Epidermal melanocyte (primary cell): Measurements from ENCODE around the gene BSN.
"Not testable (repeated sequence)": the region's sequence is repeated elsewhere in the genome, so short reads cannot be mapped to it uniquely, and the experiment has no call there.

ENCODE experiments used
- DNase-seq: peaks from one replicate; pipeline ENCODE4 v3.0.0; 2011; ENCODE audit warnings: low spot score; ENCODE audit not compliant: insufficient read length

The BSN gene

GRCh38 chr3:49535971-49536874 lies 18.1 kb upstream of the BSN start:
- DNase-seq, result no peak

GRCh38 chr3:49536875-49537533 lies 17.3 kb upstream of the BSN start:
- no peak for DNase-seq

- DNase-seq, result peak; percentile 89
Observed at GRCh38 chr3:49539659-49540560, 14.4 kb upstream of the BSN start.

DNA sequence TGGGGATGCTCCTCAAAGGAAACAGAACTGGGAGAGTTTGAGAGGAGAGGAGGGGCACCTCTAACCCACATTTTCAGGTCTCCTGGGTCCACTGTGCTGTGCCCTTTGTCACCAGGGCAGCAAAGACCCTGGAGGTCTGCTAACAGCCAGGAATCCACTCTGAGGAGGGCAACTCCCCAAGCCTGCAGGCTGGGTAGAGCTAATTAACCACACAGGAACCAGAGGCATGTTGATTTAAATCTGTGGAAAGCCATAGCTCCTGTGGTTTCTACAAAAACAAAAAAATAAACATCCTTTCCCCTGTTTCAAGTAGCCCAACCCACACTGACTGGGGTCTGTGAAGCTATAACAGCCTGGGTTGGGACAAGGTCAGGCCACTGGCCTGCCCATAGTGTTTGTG lies 2.2 kb upstream of the BSN start:
- DNase-seq, result no peak

- no peak for DNase-seq
Observed at GRCh38 chr3:49553324-49553691, 969 bp upstream of the BSN start.

DNA sequence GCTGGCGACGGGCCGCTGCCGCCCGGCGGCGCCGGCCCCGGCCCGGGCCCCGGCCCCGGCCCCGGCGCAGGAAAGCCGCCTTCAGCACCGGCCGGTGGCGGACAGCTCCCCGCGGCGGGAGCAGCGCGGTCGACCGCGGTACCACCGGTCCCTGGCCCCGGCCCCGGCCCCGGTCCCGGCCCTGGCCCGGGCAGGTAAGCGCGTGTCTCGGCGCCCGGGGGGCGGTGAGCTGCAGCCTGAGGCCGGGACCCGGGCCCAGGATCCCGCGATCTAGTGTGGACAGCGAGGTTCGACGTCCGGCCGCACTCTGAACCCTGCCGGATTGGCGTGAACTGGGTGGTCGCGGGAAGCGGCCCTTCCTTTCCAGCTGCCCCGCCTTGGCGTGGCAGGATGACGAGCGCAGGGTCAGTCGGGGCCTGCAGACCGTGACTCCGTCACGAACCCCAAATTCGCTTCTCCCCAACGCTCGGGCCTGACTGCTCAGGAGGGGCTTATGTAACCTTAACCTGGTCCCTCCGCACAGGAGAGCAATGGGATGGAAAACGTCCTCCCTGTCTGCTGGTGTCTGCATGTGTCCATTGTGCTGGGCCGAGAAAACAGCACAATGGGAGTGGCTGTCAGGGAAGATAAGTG lies 472 bp downstream of the BSN start:
- DNase-seq, result no peak

- DNase-seq, result no peak
Observed at GRCh38 chr3:49556500-49557275, 2.4 kb downstream of the BSN start.

GRCh38 chr3:49563040-49563578 lies 8.8 kb downstream of the BSN start:
- no peak for DNase-seq

- no peak for DNase-seq
Observed at GRCh38 chr3:49563766-49564165, 9.5 kb downstream of the BSN start.

GRCh38 chr3:49566312-49566711 lies 12.0 kb downstream of the BSN start:
- no peak for DNase-seq

GRCh38 chr3:49567406-49567805 lies 13.1 kb downstream of the BSN start:
- no peak for DNase-seq

DNA sequence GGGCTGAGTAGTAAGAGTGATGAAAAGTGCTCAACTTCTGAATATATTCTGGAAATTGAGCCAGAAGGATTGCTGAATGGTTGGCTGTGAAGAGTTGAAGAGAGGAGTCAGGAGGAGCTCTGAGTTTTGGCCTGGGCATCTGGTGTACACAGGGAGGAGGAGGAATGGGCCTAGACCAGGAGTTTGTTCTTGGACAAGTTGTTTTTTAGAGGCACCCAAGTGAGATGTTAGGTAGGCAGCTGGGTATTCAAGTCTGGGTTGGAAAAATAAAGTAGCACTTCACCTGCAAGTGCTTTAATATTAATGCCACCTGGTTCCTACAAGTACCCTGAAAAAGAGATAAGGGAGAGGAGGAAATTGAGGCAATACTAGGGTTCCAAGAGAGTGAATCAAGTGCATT lies 14.7 kb downstream of the BSN start:
- DNase-seq, result no peak

- DNase-seq, result no peak
Observed at GRCh38 chr3:49570028-49570654, 15.9 kb downstream of the BSN start.

DNA sequence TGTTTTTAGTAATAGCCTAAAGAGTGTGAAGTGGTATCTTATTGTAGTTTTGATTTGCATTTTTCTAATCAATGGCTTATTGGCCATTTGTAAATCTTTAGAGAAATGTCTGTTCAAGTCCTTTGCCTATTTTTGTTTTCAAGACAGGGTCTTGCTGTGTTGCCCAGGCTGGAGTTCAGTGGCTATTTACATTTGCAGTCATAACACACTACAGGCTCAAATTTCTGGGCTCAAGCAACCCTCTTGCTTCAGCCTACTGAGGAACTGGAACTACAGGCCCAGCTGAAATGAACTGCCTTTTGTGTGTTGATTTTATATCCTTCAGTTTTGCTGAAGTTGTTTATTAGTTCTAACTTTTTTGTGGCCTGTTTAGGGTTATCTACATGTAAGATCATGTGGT lies 27.9 kb downstream of the BSN start:
- DNase-seq, result no peak

DNA sequence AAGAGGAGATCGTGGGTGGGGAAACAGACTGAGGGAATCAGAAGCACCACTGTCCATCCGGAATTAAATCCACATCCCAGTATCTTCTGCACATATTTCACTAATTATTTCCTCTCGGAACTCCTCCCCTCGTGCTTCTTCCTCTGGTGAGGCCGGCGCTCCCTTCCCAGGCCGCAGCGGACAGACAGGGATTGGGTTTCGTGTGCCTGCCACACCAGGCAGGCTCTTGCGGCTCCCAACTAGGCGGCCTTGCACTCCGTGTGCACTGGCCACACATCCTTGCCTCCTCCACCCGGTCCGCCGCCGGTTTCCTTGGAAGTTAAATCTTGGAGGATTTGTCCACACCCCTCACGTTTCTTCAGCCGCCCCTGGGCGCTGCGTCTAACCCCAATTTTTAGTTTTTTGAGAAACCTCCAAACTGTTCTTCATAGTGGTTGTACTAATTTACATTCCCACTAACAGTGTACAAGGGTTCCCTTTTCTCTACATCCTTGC lies 31.0 kb downstream of the BSN start:
- not testable (repeated sequence) for DNase-seq

- DNase-seq, result no peak
Observed at GRCh38 chr3:49591615-49592014, 37.3 kb downstream of the BSN start.

- DNase-seq, result no peak
Observed at GRCh38 chr3:49593041-49593440, 38.8 kb downstream of the BSN start.

- DNase-seq, result no peak
Observed at GRCh38 chr3:49600781-49601180, 46.5 kb downstream of the BSN start.

- no peak for DNase-seq
Observed at GRCh38 chr3:49601358-49602048, 47.2 kb downstream of the BSN start.
